GM18502 (cell line): ENCODE results near the gene FAM53A.
"Not testable (repeated sequence)": the region's sequence is repeated elsewhere in the genome, so short reads cannot be mapped to it uniquely, and the experiment has no call there.

Source experiments
- ATAC-seq: cut with Tn5 transposase; IDR thresholded peaks from one replicate; pipeline ENCODE4 v1.9.1; 2021; ENCODE audit warnings: mild to moderate bottlenecking; ENCODE audit not compliant: unreplicated experiment, poor library complexity

Gene FAM53A

GRCh38 chr4:1717129-1718094 lies 33.3 kb upstream of the FAM53A start:
- no peak for ATAC-seq

- ATAC-seq, result no peak
Observed at GRCh38 chr4:1716065-1716945, 32.2 kb upstream of the FAM53A start.

- ATAC-seq, result no peak
Observed at GRCh38 chr4:1715002-1715758, 31.1 kb upstream of the FAM53A start.

GRCh38 chr4:1714303-1715001 lies 30.3 kb upstream of the FAM53A start:
- ATAC-seq, result no peak

- ATAC-seq, result peak; percentile 1
Observed at GRCh38 chr4:1713003-1713851, 29.1 kb upstream of the FAM53A start.

- peak; percentile 80 for ATAC-seq
Observed at GRCh38 chr4:1712216-1713002, 28.3 kb upstream of the FAM53A start, which contains the start of gene SLBP. SLBP (minus strand) TSS chr4:1712319; CDS start chr4:1712188, 131 bp downstream.

- peak; percentile 10 for ATAC-seq
Observed at GRCh38 chr4:1711571-1712215, 27.6 kb upstream of the FAM53A start.

GRCh38 chr4:1711055-1711570 lies 27.0 kb upstream of the FAM53A start:
- no peak for ATAC-seq

- no peak for ATAC-seq
Observed at GRCh38 chr4:1708581-1708980, 24.5 kb upstream of the FAM53A start.

- ATAC-seq, result no peak
Observed at GRCh38 chr4:1706358-1706757, 22.2 kb upstream of the FAM53A start.

GRCh38 chr4:1705732-1706131 lies 21.6 kb upstream of the FAM53A start:
- ATAC-seq, result no peak

- ATAC-seq, result no peak
Observed at GRCh38 chr4:1703867-1704266, 19.8 kb upstream of the FAM53A start.

GRCh38 chr4:1701671-1702070 lies 17.6 kb upstream of the FAM53A start:
- ATAC-seq, result not testable (repeated sequence)

- ATAC-seq, result no peak
Observed at GRCh38 chr4:1695913-1696312, 11.8 kb upstream of the FAM53A start.

- no peak for ATAC-seq
Observed at GRCh38 chr4:1693131-1693896, 9.2 kb upstream of the FAM53A start.

GRCh38 chr4:1691737-1692373 lies 7.7 kb upstream of the FAM53A start:
- ATAC-seq, result no peak
